HEK293 (cell line): ENCODE data around the gene CATSPERD.

Experiments used
- AEBP2 ChIP-seq: fragments of 450-650 bp; formaldehyde crosslinking; IDR thresholded peaks from 2 replicates; pipeline ENCODE4 v1.5.1; 2016; ENCODE audit warnings: missing biosample characterization, missing genetic modification characterization, borderline replicate concordance
- KLF8 ChIP-seq: fragments of 450-650 bp; formaldehyde crosslinking; IDR thresholded peaks from 2 replicates; pipeline ENCODE4 v1.5.1; 2016; ENCODE audit warnings: missing biosample characterization, missing genetic modification characterization
- PRDM2 ChIP-seq: fragments of 450-650 bp; formaldehyde crosslinking; IDR thresholded peaks from 2 replicates; pipeline ENCODE4 v1.5.1; 2016; ENCODE audit warnings: missing biosample characterization, missing genetic modification characterization, borderline replicate concordance
- PRDM6 ChIP-seq: fragments of 450-650 bp; formaldehyde crosslinking; IDR thresholded peaks from 2 replicates; pipeline ENCODE4 v1.5.1; 2017; ENCODE audit warnings: missing biosample characterization, missing genetic modification characterization
- TSHZ1 ChIP-seq: fragments of 450-650 bp; formaldehyde crosslinking; IDR thresholded peaks from 2 replicates; pipeline ENCODE4 v1.5.1; 2016; ENCODE audit warnings: missing biosample characterization, missing genetic modification characterization, borderline replicate concordance
- ZBTB10 ChIP-seq: fragments of 450-650 bp; formaldehyde crosslinking; IDR thresholded peaks from 2 replicates; pipeline ENCODE4 v1.5.1; 2016; ENCODE audit warnings: missing biosample characterization, missing genetic modification characterization
- ZBTB6 ChIP-seq: fragments of 450-650 bp; formaldehyde crosslinking; IDR thresholded peaks from 2 replicates; pipeline ENCODE4 v1.5.1; 2017; ENCODE audit warnings: missing biosample characterization, missing genetic modification characterization
- ZBTB8A ChIP-seq: fragments of 450-650 bp; formaldehyde crosslinking; IDR thresholded peaks from 2 replicates; pipeline ENCODE4 v1.5.1; 2016; ENCODE audit warnings: missing biosample characterization, missing genetic modification characterization
- ZNF10 ChIP-seq: fragments of 450-650 bp; formaldehyde crosslinking; IDR thresholded peaks from 2 replicates; pipeline ENCODE4 v1.5.1; 2017; ENCODE audit warnings: missing biosample characterization, missing genetic modification characterization
- ZNF2 ChIP-seq: fragments of 450-650 bp; formaldehyde crosslinking; IDR thresholded peaks from 2 replicates; pipeline ENCODE4 v1.5.1; 2016; ENCODE audit warnings: missing biosample characterization, missing genetic modification characterization
- ZNF266 ChIP-seq: fragments of 450-650 bp; formaldehyde crosslinking; IDR thresholded peaks from 2 replicates; pipeline ENCODE4 v1.5.1; 2016; ENCODE audit warnings: missing biosample characterization, missing genetic modification characterization, low read depth
- ZNF324 ChIP-seq: fragments of 450-650 bp; formaldehyde crosslinking; IDR thresholded peaks from 2 replicates; pipeline ENCODE4 v1.5.1; 2016; ENCODE audit warnings: missing biosample characterization, missing genetic modification characterization
- ZNF473 ChIP-seq: fragments of 450-650 bp; formaldehyde crosslinking; IDR thresholded peaks from 2 replicates; pipeline ENCODE4 v1.5.1; 2017; ENCODE audit warnings: missing biosample characterization, missing genetic modification characterization
- ZNF501 ChIP-seq: fragments of 450-650 bp; formaldehyde crosslinking; IDR thresholded peaks from 2 replicates; pipeline ENCODE4 v1.5.1; 2016; ENCODE audit warnings: missing biosample characterization, missing genetic modification characterization
- ZNF513 ChIP-seq: fragments of 450-650 bp; IDR thresholded peaks from 2 replicates; pipeline ENCODE4 v1.5.1; 2018; ENCODE audit warnings: missing biosample characterization, missing genetic modification characterization
- ZNF580 ChIP-seq: fragments of 450-650 bp; formaldehyde crosslinking; IDR thresholded peaks from 2 replicates; pipeline ENCODE4 v1.5.1; 2016; ENCODE audit warnings: missing biosample characterization, missing genetic modification characterization
- ZNF776 ChIP-seq: fragments of 450-650 bp; formaldehyde crosslinking; IDR thresholded peaks from 2 replicates; pipeline ENCODE4 v1.5.0; 2017; ENCODE audit warnings: missing biosample characterization, missing genetic modification characterization, borderline replicate concordance
- ZSCAN16 ChIP-seq: fragments of 450-650 bp; formaldehyde crosslinking; IDR thresholded peaks from 2 replicates; pipeline ENCODE4 v1.5.1; 2016; ENCODE audit warnings: missing biosample characterization, missing genetic modification characterization
- ZSCAN5A ChIP-seq: fragments of 450-650 bp; formaldehyde crosslinking; IDR thresholded peaks from 2 replicates; pipeline ENCODE4 v1.5.1; 2016; ENCODE audit warnings: missing biosample characterization, missing genetic modification characterization

The CATSPERD gene

GRCh38 chr19:5680084-5680436 is 40.4 kb upstream of the CATSPERD start (continued):
- no peak for TF ChIP-seq TSHZ1
- TF ChIP-seq ZBTB10 (tag by site-specific recombination), result peak; percentile 87
- TF ChIP-seq ZNF580 (tag by site-specific recombination), result 0 out of 2 replicates have a peak, but pooled peaks have one; percentile 24
- no peak for TF ChIP-seq ZSCAN16 (tag by site-specific recombination)
- TF ChIP-seq ZNF2 (tag by site-specific recombination), result peak; percentile 56; the same call in 1 of the 2 replicates
- peak; percentile 72; the same call in 1 of the 2 replicates for TF ChIP-seq ZNF324
- TF ChIP-seq ZNF513 (tag by site-specific recombination), result no peak
- TF ChIP-seq ZBTB8A, result no peak
- peak; percentile 26; the same call in 1 of the 2 replicates for TF ChIP-seq ZNF501 (tag by site-specific recombination)
- TF ChIP-seq ZNF266 (tag by site-specific recombination), result no peak
- TF ChIP-seq ZNF473, result no peak
- TF ChIP-seq PRDM6 (tag by site-specific recombination), result no peak
- TF ChIP-seq ZNF10 (tag by site-specific recombination), result no peak
- no peak for TF ChIP-seq AEBP2 (tag by site-specific recombination)
- no peak for TF ChIP-seq PRDM2 (tag by site-specific recombination)
- TF ChIP-seq ZNF776 (tag by site-specific recombination), result no peak
- TF ChIP-seq ZBTB6 (tag by site-specific recombination), result no peak
- TF ChIP-seq ZSCAN5A (tag by site-specific recombination), result no peak
- no peak for TF ChIP-seq KLF8 (tag by site-specific recombination)
